GM12878 (cell line): ENCODE data around the gene PLXNA2.

ENCODE experiments used
- EGR1 ChIP-seq, 2 experiments: IDR thresholded peaks; 1 replicate in 1 of 2; 2 replicates in 1 of 2; pipeline ENCODE4 v1.6.1; 2011 to 2012; ENCODE audit warnings: low read depth in 2 of 2, low read length in 2 of 2, borderline replicate concordance in 1 of 2, mild to moderate bottlenecking in 1 of 2, moderate library complexity in 1 of 2
- EZH2 ChIP-seq: IDR thresholded peaks from 2 replicates; pipeline ENCODE4 v1.6.1; 2012; ENCODE audit warnings: low read depth, mild to moderate bottlenecking, control low read depth, inconsistent platforms, low read length, borderline replicate concordance; ENCODE audit not compliant: control insufficient read depth
- HCFC1 ChIP-seq: fragments of 150-350 bp; IDR thresholded peaks from 2 replicates; pipeline ENCODE4 v1.6.1; 2014; ENCODE audit warnings: low read length
- JUND ChIP-seq: IDR thresholded peaks from 2 replicates; pipeline ENCODE4 v1.6.1; 2012; ENCODE audit warnings: low read depth, mild to moderate bottlenecking, low read length, improper control_type of control experiment, moderate library complexity
- POLR2A ChIP-seq: IDR thresholded peaks from 2 replicates; pipeline ENCODE4 v1.6.1; 2011; ENCODE audit warnings: low read depth, mild to moderate bottlenecking, low read length
- SP1 ChIP-seq: IDR thresholded peaks from one replicate; pipeline ENCODE4 v1.6.1; 2011; ENCODE audit warnings: low read depth, low read length
- TF ChIP-seq, protein P1 (sequence below): IDR thresholded peaks from 2 replicates; pipeline ENCODE4 v1.6.1; 2012; ENCODE audit warnings: mild to moderate bottlenecking, low read depth, low read length

- TF ChIP-seq JUND: no peak
- no peak for TF ChIP-seq HCFC1
- TF ChIP-seq, protein P1, sequence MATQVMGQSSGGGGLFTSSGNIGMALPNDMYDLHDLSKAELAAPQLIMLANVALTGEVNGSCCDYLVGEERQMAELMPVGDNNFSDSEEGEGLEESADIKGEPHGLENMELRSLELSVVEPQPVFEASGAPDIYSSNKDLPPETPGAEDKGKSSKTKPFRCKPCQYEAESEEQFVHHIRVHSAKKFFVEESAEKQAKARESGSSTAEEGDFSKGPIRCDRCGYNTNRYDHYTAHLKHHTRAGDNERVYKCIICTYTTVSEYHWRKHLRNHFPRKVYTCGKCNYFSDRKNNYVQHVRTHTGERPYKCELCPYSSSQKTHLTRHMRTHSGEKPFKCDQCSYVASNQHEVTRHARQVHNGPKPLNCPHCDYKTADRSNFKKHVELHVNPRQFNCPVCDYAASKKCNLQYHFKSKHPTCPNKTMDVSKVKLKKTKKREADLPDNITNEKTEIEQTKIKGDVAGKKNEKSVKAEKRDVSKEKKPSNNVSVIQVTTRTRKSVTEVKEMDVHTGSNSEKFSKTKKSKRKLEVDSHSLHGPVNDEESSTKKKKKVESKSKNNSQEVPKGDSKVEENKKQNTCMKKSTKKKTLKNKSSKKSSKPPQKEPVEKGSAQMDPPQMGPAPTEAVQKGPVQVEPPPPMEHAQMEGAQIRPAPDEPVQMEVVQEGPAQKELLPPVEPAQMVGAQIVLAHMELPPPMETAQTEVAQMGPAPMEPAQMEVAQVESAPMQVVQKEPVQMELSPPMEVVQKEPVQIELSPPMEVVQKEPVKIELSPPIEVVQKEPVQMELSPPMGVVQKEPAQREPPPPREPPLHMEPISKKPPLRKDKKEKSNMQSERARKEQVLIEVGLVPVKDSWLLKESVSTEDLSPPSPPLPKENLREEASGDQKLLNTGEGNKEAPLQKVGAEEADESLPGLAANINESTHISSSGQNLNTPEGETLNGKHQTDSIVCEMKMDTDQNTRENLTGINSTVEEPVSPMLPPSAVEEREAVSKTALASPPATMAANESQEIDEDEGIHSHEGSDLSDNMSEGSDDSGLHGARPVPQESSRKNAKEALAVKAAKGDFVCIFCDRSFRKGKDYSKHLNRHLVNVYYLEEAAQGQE: no peak
- no peak for TF ChIP-seq POLR2A
- TF ChIP-seq EGR1 (IDR thresholded peaks at IDR 0.05; ENCODE audit: borderline replicate concordance in 1 of 2, low read depth in 2 of 2, low read length in 2 of 2): no peak
- TF ChIP-seq SP1: no peak
- no peak for TF ChIP-seq EZH2
These were observed 228.9 kb downstream of the PLXNA2 start for GRCh38 chr1:208015255-208015654.
